ENCODE data around the gene AURKA.

AURKA gene

DNA sequence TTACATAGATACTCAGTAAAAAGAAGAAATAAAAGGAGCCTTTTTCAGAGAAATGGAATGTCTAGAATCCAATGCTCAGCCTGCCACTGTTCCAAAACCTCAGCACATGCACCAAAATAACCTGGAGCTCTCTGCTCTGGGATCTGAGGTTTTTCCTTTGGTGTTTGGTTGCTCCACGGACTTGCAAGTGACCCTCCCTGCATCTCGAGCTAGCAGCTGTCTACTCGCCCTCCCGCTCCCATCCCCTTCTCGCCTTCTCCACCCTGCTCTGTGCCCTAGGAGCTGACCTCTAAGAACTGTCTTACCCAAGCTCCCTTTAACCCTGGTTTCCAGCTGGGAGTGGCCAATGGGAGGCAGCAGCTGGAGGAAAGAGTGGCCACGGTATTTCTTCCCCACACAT, 68.4 kb downstream of the AURKA start:
- no peak overlapping the region for H3K4me3 ChIP-seq (replicated peaks in 1 of 2; ENCODE audit: low read depth in 2 of 2, low read length in 2 of 2)
- TF ChIP-seq, protein P1, sequence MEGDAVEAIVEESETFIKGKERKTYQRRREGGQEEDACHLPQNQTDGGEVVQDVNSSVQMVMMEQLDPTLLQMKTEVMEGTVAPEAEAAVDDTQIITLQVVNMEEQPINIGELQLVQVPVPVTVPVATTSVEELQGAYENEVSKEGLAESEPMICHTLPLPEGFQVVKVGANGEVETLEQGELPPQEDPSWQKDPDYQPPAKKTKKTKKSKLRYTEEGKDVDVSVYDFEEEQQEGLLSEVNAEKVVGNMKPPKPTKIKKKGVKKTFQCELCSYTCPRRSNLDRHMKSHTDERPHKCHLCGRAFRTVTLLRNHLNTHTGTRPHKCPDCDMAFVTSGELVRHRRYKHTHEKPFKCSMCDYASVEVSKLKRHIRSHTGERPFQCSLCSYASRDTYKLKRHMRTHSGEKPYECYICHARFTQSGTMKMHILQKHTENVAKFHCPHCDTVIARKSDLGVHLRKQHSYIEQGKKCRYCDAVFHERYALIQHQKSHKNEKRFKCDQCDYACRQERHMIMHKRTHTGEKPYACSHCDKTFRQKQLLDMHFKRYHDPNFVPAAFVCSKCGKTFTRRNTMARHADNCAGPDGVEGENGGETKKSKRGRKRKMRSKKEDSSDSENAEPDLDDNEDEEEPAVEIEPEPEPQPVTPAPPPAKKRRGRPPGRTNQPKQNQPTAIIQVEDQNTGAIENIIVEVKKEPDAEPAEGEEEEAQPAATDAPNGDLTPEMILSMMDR (IDR thresholded peaks at IDR 0.05; ENCODE audit: low read depth, low read length), result no peak
- no peak for DNase-seq (ENCODE audit: low read depth in 2 of 2)

DNA sequence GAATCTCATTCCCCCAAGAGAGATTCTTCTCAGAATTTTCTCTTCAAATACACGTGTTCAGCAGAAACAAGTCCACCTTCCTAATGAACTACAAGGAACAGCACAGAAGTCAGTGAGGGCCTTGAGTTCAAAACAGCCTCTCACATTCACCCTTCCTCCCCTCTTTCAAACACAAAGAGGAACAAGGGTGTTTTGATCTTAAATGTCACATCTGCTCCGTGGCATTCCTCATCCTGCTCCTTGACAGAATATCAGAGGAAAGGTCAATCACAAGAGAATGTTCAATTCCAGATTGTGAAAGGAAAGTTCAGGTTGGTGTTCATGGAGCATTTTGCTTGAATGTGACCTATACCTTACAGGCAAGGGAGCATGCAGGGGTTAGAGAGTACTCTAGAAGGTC, 68.8 kb downstream of the AURKA start:
- H3K4me3 ChIP-seq (replicated peaks in 1 of 2; ENCODE audit: low read depth in 2 of 2, low read length in 2 of 2), result no peak overlapping the region
- TF ChIP-seq, protein P1 (IDR thresholded peaks at IDR 0.05; ENCODE audit: low read depth, low read length), result no peak
- no peak for DNase-seq (ENCODE audit: low read depth in 2 of 2)

DNA sequence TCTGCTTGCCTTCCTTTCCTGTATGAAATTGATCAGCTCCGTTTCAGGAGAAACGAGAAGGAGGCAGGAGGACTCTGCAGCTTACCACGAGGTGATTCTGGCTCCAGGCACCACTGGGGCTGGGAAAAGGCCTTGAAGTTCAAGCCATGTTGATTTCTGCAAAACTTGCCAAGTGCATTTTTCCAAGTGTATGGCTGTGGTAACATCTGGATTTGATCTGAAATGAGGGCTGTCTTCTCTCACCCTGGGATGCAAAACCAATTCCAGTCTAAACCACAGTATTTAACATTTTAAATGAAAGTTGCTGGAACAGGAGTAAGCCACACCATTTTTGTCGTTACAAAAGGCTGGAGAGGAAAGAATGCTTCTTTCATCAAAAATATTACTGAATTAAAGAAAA, 69.3 kb downstream of the AURKA start:
- H3K4me3 ChIP-seq (replicated peaks in 1 of 2; ENCODE audit: low read depth in 2 of 2, low read length in 2 of 2), result no peak overlapping the region
- TF ChIP-seq, protein P1 (IDR thresholded peaks at IDR 0.05; ENCODE audit: low read depth, low read length), result no peak
- DNase-seq (ENCODE audit: low read depth in 2 of 2), result no peak

Measured in cardiac fibroblast (primary cell).